H1 (cell line): ENCODE measurements around the gene CANT1. TPM values are rescaled to one million over a fixed set of nuclear protein-coding genes. Genes with fewer than 3 reads are reported as not detected.

Experiments
- RNF2 ChIP-seq: fragments of 200-900, 300-1000 bp; sonication (generic); IDR thresholded peaks from 2 replicates; pipeline ENCODE4 v1.7.1; 2016; ENCODE audit warnings: borderline replicate concordance, low read depth, mild to moderate bottlenecking, antibody characterized with exemption, low read length; ENCODE audit not compliant: poor library complexity, severe bottlenecking; ENCODE audit errors: missing control alignments
- SP1 ChIP-seq: IDR thresholded peaks from 2 replicates; pipeline ENCODE4 v1.6.1; 2011; ENCODE audit warnings: low read depth, low read length
- polyA plus RNA-seq, 7 experiments: library from polyadenylated mRNA; depleted of rRNA in 3 of 7; stranded (reverse) in 5 of 7; unstranded in 2 of 7; fragments of >200 nt in 5 of 7; fragments of 200-250 nt in 2 of 7; gene quantifications; 1 replicate in 5 of 7; 2 replicates in 1 of 7; 4 replicates in 1 of 7; pipeline versions ENCODE4 v1.2.1 to v1.2.3, GENCODE V29; 2011 to 2013; ENCODE audit warnings: missing spikeins in 2 of 7, mixed read lengths in 2 of 7
- total RNA-seq: library from RNA; stranded (reverse); fragmentation: NEBNext Ultra II Directional; extraction: Animal tissue kit (Norgen Biotek cat#: 25700); gene quantifications from 2 replicates; pipeline ENCODE4 v1.2.1, GENCODE V29; 2021
- TF ChIP-seq, protein P1 (sequence below): IDR thresholded peaks from 2 replicates; pipeline ENCODE4 v1.6.1; 2011; ENCODE audit warnings: low read depth, mild to moderate bottlenecking, low read length; ENCODE audit not compliant: insufficient read depth

Gene CANT1
- total and polyA plus RNA-seq, 2 of the 8 experiments (the other 6 are each of a cell fraction or from before 2014, with no cell fraction given) = 23.0 to 32.6 TPM

DNA sequence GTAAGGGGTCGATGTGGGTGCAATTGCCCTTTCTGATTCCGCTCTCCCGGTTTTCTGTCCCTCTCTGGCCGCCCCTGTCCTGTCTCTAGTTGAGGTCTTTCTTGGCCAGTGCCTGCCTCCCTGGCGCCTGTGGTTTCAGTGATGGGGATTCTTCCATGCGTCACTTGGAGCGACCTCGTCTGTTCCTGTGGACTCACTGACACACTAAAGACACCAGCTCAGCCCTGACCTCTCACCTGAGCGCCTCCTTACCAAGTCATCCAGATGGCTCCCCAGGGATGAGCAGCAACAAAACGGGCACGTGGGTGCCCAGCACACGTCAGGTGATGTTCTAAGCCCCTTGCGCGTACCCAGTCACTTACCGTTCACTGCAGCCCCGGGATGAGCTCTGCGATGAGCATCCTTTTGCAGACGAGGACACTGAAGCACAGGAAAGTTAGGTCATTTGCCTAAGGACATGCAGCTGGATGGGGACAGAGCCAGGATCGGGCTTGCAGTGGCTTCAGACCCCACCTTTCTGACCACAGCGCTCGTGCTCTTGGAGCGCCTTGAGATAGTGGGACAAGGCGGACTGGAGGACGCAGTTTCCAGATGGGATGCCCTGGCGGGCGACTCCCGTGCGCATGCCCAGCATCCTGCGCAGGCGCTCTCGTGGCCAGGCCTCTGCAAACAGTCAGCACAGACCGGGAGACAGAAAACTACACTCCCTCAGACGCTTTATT lies 18.4 kb downstream of the CANT1 start (continued):
- no peak for TF ChIP-seq SP1
- TF ChIP-seq, protein P1, sequence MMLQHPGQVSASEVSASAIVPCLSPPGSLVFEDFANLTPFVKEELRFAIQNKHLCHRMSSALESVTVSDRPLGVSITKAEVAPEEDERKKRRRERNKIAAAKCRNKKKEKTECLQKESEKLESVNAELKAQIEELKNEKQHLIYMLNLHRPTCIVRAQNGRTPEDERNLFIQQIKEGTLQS = no peak
- TF ChIP-seq RNF2 = no peak
